Adrenal gland (tissue), 12 donors: Measurements from ENCODE around the gene MAN1A2. TPM values are rescaled to one million over a fixed set of nuclear protein-coding genes. Genes with fewer than 3 reads are reported as not detected.

ENCODE experiments used
- DNase-seq, 7 donors: peaks; one replicate each; pipeline ENCODE4 v3.0.0-alpha.2; 2019 to 2020
- H3K27ac ChIP-seq, 5 donors: fragments of 200-600 bp; sonication (generic) in 4 of 5; 1 replicate in 3 of 5; 2 replicates in 2 of 5; pipeline versions ENCODE4 v1.5.1 to v1.8.0; 2016 to 2020; ENCODE audit warnings: mild to moderate bottlenecking in 1 of 5
- H3K27me3 ChIP-seq: fragments of 200-600 bp; 2 replicates; pipeline ENCODE4 v1.8.0; 2021
- H3K36me3 ChIP-seq, 2 donors: fragments of 200-600 bp; replicated peaks in 1 of 2; 1 replicate in 1 of 2; 2 replicates in 1 of 2; pipeline versions ENCODE4 v1.5.1 to v1.8.0; 2018 to 2022
- H3K4me1 ChIP-seq, 2 donors: fragments of 200-600 bp; replicated peaks in 1 of 2; 1 replicate in 1 of 2; 2 replicates in 1 of 2; pipeline versions ENCODE4 v1.5.1 to v1.8.0; 2018 to 2021
- H3K4me3 ChIP-seq, 4 donors: fragments of 200-600 bp; sonication (generic) in 3 of 4; one replicate each; pipeline ENCODE4 v1.5.1; 2016 to 2018
- H3K9me3 ChIP-seq, 3 donors: fragments of 200-600 bp; sonication (generic) in 1 of 3; replicated peaks in 1 of 3; 1 replicate in 2 of 3; 2 replicates in 1 of 3; pipeline versions ENCODE4 v1.5.1 to v1.8.0; 2016 to 2021
- CTCF ChIP-seq, 6 experiments: fragments of 450-650 bp in 4 of 6; fragments of 200-600 bp in 2 of 6; sonication (generic) in 1 of 6; IDR thresholded peaks; 1 replicate in 5 of 6; 2 replicates in 1 of 6; pipeline versions ENCODE4 v1.5.1 to v1.8.0; 2016 to 2021; ENCODE audit warnings: antibody characterized with exemption in 6 of 6, mild to moderate bottlenecking in 2 of 6, moderate library complexity in 1 of 6
- POLR2A ChIP-seq, 2 donors: fragments of 450-650 bp; IDR thresholded peaks; one replicate each; pipeline ENCODE4 v1.6.1; 2017; ENCODE audit warnings: antibody characterized with exemption in 2 of 2, mild to moderate bottlenecking in 2 of 2, moderate library complexity in 1 of 2
- WGBS, 4 donors: extraction: QIAGEN DNeasy Blood & Tissue Kit in 2 of 4; methylation state at CpG; one replicate each; pipeline versions ENCODE4 v1.1.5 to v1.1.7; 2013 to 2017; 5-methylcytosine and 5-hydroxymethylcytosine counted together
- intact Hi-C, 2 donors: fragments of 100-400 bp; cut with DNase I; formaldehyde crosslinking; loops; one replicate each; pipeline versions ENCODE4 v1.14.1 to v1.15.0; 2022 to 2023
- polyA plus RNA-seq, 3 donors: library from polyadenylated mRNA; stranded (reverse); fragments of 200-250 nt in 2 of 3; fragments of 350-450 nt in 1 of 3; fragmentation: Illumina TruSeq in 1 of 3; extraction: RNeasy Lipid Tissue Mini Kit (QIAGEN cat#74804) in 1 of 3; gene quantifications; one replicate each; pipeline ENCODE4 v1.2.3, GENCODE V29; 2013 to 2014
- total RNA-seq, 9 donors: library from RNA; depleted of rRNA in 4 of 9; stranded (reverse); fragments of >200 nt in 4 of 9; fragments of 120-200 nt in 1 of 9; fragmentation: NEBNext Ultra II Directional in 1 of 9; extraction: Animal tissue kit (Norgen Biotek cat#: 25700) in 1 of 9; gene quantifications; one replicate each; pipeline versions ENCODE4 v1.1.0 to v1.2.4, GENCODE V29; 2013 to 2023
- donor health status: healthy with polysubstance abuse.
- donor health status: Bipolar disorder and iron deficiency.
- donor health status: DM: yes; HTN: yes; CAD: no.
- donor health status: DM: no; HTN: no; CAD: no.
- donor health status: DM: no; HTN: no; CAD: no.
- donor health status: DM: yes; HTN: yes; CAD: no.

MAN1A2 gene
- total and polyA plus RNA-seq, 12 donors, result 4.4 to 45.2 (median 34.1) TPM

- no peak for TF ChIP-seq CTCF (IDR thresholded peaks at IDR 0.05)
- WGBS, 4 donors, result 97 to 100% (median 98%) methylated on average over 2 of the region's 2 CpGs; no CpG with 5 or more reads in 1 of the 4 donors
- Histone ChIP-seq H3K4me3 (no peak overlapping the region), H3K36me3 (no peaks in the 10 kb centered on the region), H3K4me1 (no peaks in the 10 kb centered on the region), H3K27ac (no peak overlapping the region), H3K9me3 (no peaks in the 10 kb centered on the region), H3K27me3 (no peaks in the 10 kb centered on the region)
- no peak for DNase-seq
- intact Hi-C loops, result no loop called here
Measured at GRCh38 chr1:117561071-117561470, 193.8 kb downstream of the MAN1A2 start.

GRCh38 chr1:117561551-117561950, 194.3 kb downstream of the MAN1A2 start:
- 91 to 100% (median 93%) methylated on average over 2 of the region's 2 CpGs; no CpG with 5 or more reads in 1 of the 4 donors for WGBS, 4 donors
- H3K4me1 ChIP-seq, result no peaks in the 10 kb centered on the region
- H3K27me3 ChIP-seq, result no peaks in the 10 kb centered on the region
- no peaks in the 10 kb centered on the region for H3K9me3 ChIP-seq
- intact Hi-C loops, result no loop called here
- no peak for DNase-seq
- no peak overlapping the region for H3K27ac ChIP-seq
- H3K36me3 ChIP-seq, result no peaks in the 10 kb centered on the region
- TF ChIP-seq CTCF (IDR thresholded peaks at IDR 0.05) (no peak), POLR2A (IDR thresholded peaks at IDR 0.05) (no peak)
- no peak overlapping the region for H3K4me3 ChIP-seq

GRCh38 chr1:117562581-117563491, 195.6 kb downstream of the MAN1A2 start:
- WGBS, 4 donors, result 70 to 79% (median 74%) methylated on average over 6 to 9 of the region's 9 CpGs
- H3K4me3 ChIP-seq, result no peak overlapping the region
- TF ChIP-seq CTCF (IDR thresholded peaks at IDR 0.05) (no peak), POLR2A (IDR thresholded peaks at IDR 0.05) (no peak)
- no peaks in the 10 kb centered on the region for H3K36me3 ChIP-seq
- intact Hi-C loops, result no loop called here
- H3K27ac ChIP-seq, result no peak overlapping the region
- no peaks in the 10 kb centered on the region for H3K27me3 ChIP-seq
- no peaks in the 10 kb centered on the region for H3K9me3 ChIP-seq
- DNase-seq, result no peak
- no peaks in the 10 kb centered on the region for H3K4me1 ChIP-seq

- intact Hi-C loops, result no loop called here
- no peaks in the 10 kb centered on the region for H3K36me3 ChIP-seq
- whole genome bisulfite sequencing, 4 donors, result 90 to 93% (median 91%) methylated on average over 3 to 4 of the region's 4 CpGs
- no peak overlapping the region for H3K4me3 ChIP-seq
- no peaks in the 10 kb centered on the region for H3K4me1 ChIP-seq
- DNase-seq, result no peak
- no peaks in the 10 kb centered on the region for H3K27me3 ChIP-seq
- no peak overlapping the region for H3K27ac ChIP-seq
- H3K9me3 ChIP-seq, result no peaks in the 10 kb centered on the region
- TF ChIP-seq POLR2A (IDR thresholded peaks at IDR 0.05) (no peak), CTCF (IDR thresholded peaks at IDR 0.05) (no peak)
Measured at GRCh38 chr1:117563492-117563875, 196.2 kb downstream of the MAN1A2 start.
